Activated CD4-positive, alpha-beta T cell treated with anti-CD3 and anti-CD28 coated beads for 36 hours (primary cell): ENCODE results near the gene KHDRBS1. TPM values are rescaled to one million over a fixed set of nuclear protein-coding genes. Genes with fewer than 3 reads are reported as not detected.
"Not testable (repeated sequence)": the region's sequence is repeated elsewhere in the genome, so short reads cannot be mapped to it uniquely, and the experiment has no call there.

Experiments used
- ATAC-seq: fragments of 200-7000 bp; cut with Tn5 transposase; one replicate; pipeline ENCODE4 v1.10.0; 2021; ENCODE audit warnings: mild to moderate bottlenecking, moderate library complexity
- CTCF ChIA-PET: fragments of 350-600 bp; sonication (Branson Sonifier 250); formaldehyde crosslinking; loops from one replicate; lab custom pipeline; 2021; ENCODE audit warnings: antibody characterized with exemption; lab: Charles Lee
- POLR2A ChIA-PET: fragments of 350-600 bp; sonication (Branson Sonifier 250); formaldehyde crosslinking; loops from one replicate; lab custom pipeline; 2021; ENCODE audit warnings: antibody characterized with exemption, inconsistent platforms; lab: Charles Lee
- DNase-seq: peaks from one replicate; pipeline ENCODE4 v3.0.0-alpha.2; 2020
- H3K27ac Mint-ChIP-seq: one replicate; pipeline ENCODE4 v1.8.0; 2021; ENCODE audit warnings: mixed read lengths
- H3K27me3 Mint-ChIP-seq: one replicate; pipeline ENCODE4 v1.8.0; 2021; ENCODE audit warnings: mixed read lengths
- H3K36me3 Mint-ChIP-seq: one replicate; pipeline ENCODE4 v1.8.0; 2021; ENCODE audit warnings: low read depth, mixed read lengths
- H3K4me1 Mint-ChIP-seq: one replicate; pipeline ENCODE4 v1.8.0; 2021; ENCODE audit warnings: mixed read lengths
- H3K4me3 Mint-ChIP-seq: one replicate; pipeline ENCODE4 v1.8.0; 2021; ENCODE audit warnings: mild to moderate bottlenecking, moderate library complexity, mixed read lengths
- H3K9me3 Mint-ChIP-seq: one replicate; pipeline ENCODE4 v1.8.0; 2021; ENCODE audit warnings: low read depth, mixed read lengths
- intact Hi-C, 2 experiments: fragments of 100-400 bp; cut with DNase I in 1 of 2; cut with micrococcal nuclease in 1 of 2; formaldehyde crosslinking; loops; one replicate each; pipeline versions ENCODE4 v1.14.2 to v1.15.1; 2022 to 2024; cut with DNase I, micrococcal nuclease
- total RNA-seq, 2 experiments: library from RNA; stranded (reverse); gene quantifications; one replicate each; pipeline ENCODE4 v1.2.3, GENCODE V29; 2021

Gene KHDRBS1
- total RNA-seq, 2 experiments from 2014 or later, result 198 to 206 TPM

DNA sequence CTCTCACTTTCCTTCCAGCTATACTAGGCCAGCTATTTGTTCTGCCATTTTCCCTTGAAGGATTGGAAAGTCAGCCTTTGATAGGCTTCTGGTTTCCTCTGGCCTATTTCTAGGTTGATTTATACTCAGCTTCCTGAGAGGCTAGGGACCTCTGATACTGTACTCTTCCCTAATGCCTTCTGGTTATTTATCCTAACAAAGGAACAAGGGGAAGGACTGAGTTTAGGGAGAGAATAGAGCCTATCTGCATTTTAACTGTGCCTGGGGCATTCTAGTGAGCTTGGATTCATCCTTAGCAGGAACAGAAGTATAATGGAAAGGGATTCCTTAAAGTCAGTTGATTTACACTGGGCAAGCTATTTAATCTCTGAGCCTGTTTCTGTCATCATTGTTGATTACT lies 47.2 kb downstream of the KHDRBS1 start:
- no peak for DNase-seq
- no peaks in the 10 kb centered on the region for H3K9me3 Mint-ChIP-seq
- POLR2A ChIA-PET, result interaction anchor here (0.6 kb wide), 1 partner anchor 38 kb away, joined by 3 read pairs; no protein-coding TSS in a partner anchor
- H3K27me3 Mint-ChIP-seq, result no peaks in the 10 kb centered on the region
- H3K4me3 Mint-ChIP-seq, result no peak overlapping the region
- no peak for ATAC-seq
- H3K36me3 Mint-ChIP-seq, result peaks cover 23% of the 10 kb centered on the region
- no peak overlapping the region for H3K27ac Mint-ChIP-seq
- intact Hi-C loops, result no loop called here
- CTCF ChIA-PET, result interaction anchor here (1.0 to 1.2 kb wide), 3 partner anchors 29 to 272 kb away, joined by 3 to 4 read pairs (median 3); no protein-coding TSS in a partner anchor
- peaks cover 2% of the 10 kb centered on the region for H3K4me1 Mint-ChIP-seq

DNA sequence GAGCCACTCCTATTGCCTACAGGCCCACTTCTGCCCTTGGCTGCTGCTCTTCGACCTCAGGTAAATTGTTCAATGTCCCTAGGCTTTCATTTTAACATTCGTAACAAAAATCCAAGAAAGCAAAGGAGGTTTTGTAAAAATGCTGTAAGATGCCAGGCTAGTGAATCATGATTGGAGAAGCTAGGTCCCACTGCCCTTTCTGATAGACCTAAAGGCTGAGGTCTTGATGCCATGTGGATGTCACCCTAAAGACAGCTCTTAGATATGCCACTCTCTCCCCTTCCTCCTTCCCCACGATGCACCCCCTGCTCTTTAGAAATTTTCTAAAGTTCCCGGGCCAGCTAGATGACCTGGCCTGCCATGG lies 49.2 kb downstream of the KHDRBS1 start:
- peaks cover 20% of the 10 kb centered on the region for H3K36me3 Mint-ChIP-seq
- peak overlapping the region; percentile 52 for H3K27ac Mint-ChIP-seq
- CTCF ChIA-PET, result interaction anchor here (0.5 to 2.0 kb wide), 17 partner anchors 8 to 245 kb away, joined by 3 to 8 read pairs (median 4); no protein-coding TSS in a partner anchor
- DNase-seq, result no peak
- H3K4me1 Mint-ChIP-seq, result peaks cover 9% of the 10 kb centered on the region
- no peak overlapping the region for H3K4me3 Mint-ChIP-seq
- POLR2A ChIA-PET, result interaction anchor here (0.8 kb wide), 1 partner anchor 10 kb away, joined by 3 read pairs; the partner anchor contains the start of gene TMEM39B
- H3K9me3 Mint-ChIP-seq, result no peaks in the 10 kb centered on the region
- no peak for ATAC-seq
- H3K27me3 Mint-ChIP-seq, result no peaks in the 10 kb centered on the region
- intact Hi-C loops, result no loop called here

DNA sequence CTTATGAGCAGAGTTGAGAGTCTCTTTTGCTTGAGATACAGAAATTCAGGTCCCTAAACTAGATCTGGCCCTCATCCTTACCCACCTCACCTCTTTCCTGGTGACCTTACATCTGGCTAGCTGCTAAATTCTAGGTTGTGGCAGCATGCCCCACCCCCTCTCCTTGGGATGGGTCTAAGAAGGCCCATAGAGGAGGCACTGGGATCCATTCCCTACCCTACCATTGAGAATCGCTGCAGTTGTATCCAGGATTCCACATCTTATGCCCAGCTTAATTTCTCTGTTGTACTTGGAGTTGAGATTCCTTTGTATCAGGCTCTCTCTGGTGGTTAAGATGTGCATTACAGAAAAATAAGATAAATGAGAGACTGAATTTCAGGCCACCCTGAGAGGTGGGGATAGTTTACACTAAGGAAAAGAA lies 49.6 kb downstream of the KHDRBS1 start:
- ATAC-seq (peak; percentile 42), DNase-seq (no peak)
- H3K27ac Mint-ChIP-seq, result peak overlapping the region; percentile 42
- peaks cover 18% of the 10 kb centered on the region for H3K36me3 Mint-ChIP-seq
- H3K27me3 Mint-ChIP-seq, result no peaks in the 10 kb centered on the region
- no peaks in the 10 kb centered on the region for H3K9me3 Mint-ChIP-seq
- peaks cover 9% of the 10 kb centered on the region for H3K4me1 Mint-ChIP-seq
- ChIA-PET POLR2A (interaction anchor here (0.8 kb wide), 1 partner anchor 9 kb away, joined by 3 read pairs; the partner anchor contains the start of gene TMEM39B), CTCF (interaction anchor here (0.5 to 2.0 kb wide), 17 partner anchors 8 to 245 kb away, joined by 3 to 8 read pairs (median 4); no protein-coding TSS in a partner anchor)
- H3K4me3 Mint-ChIP-seq, result no peak overlapping the region
- intact Hi-C loops, result no loop called here

DNA sequence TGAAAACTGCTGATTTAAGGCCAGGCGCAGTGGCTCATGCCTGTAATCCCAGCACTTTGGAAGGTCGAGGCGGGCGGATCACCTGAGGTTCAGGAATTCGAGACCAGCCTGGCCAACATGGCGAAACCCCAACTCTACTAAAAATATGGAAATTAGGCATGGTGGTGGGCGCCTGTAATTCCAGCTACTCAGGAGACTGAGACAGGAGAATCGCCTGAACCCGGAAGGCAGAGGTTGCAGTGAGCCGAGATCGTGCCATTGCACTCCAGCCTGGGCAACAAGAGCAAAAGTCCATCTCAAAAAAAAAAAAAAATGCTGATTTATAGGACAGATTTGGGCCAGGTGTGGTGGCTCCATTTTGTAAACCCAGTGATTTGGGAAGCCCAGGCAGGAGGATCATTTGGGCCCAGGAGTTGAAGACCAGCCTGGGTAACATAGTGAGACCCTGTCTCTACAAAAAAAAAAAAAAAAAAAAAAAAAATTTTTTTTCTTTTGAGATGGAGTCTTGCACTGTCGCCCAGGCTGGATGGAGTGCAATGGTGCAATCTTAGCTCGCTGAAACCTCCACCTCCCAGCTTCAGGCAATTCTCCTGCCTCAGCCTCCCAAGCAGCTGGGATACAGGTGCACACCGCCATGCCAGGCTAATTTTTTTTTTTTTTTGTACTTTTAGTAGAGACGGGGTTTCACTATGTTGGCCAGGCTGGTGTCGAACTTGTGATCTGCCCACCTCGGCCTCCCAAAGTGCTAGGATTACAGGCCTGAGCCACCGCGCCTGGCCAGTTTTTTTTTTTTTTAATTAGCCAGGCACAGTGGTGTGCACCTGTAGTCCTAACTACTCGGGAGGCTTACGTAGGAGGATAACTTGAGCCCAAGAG lies 52.2 kb downstream of the KHDRBS1 start:
- H3K4me1 Mint-ChIP-seq, H3K9me3 Mint-ChIP-seq, H3K27me3 Mint-ChIP-seq, H3K4me3 Mint-ChIP-seq, intact Hi-C loops, H3K27ac Mint-ChIP-seq, ATAC-seq, DNase-seq: not testable (repeated sequence)
- POLR2A ChIA-PET, result interaction anchor here (0.7 to 0.8 kb wide), 3 partner anchors 190 to 646 kb away, joined by 3 to 4 read pairs (median 3); no protein-coding TSS in a partner anchor
- H3K36me3 Mint-ChIP-seq, result peaks cover 12% of the 10 kb centered on the region
- CTCF ChIA-PET, result interaction anchor here (0.6 to 1.5 kb wide), 4 partner anchors 8 to 50 kb away, joined by 3 to 4 read pairs (median 4); no protein-coding TSS in a partner anchor

DNA sequence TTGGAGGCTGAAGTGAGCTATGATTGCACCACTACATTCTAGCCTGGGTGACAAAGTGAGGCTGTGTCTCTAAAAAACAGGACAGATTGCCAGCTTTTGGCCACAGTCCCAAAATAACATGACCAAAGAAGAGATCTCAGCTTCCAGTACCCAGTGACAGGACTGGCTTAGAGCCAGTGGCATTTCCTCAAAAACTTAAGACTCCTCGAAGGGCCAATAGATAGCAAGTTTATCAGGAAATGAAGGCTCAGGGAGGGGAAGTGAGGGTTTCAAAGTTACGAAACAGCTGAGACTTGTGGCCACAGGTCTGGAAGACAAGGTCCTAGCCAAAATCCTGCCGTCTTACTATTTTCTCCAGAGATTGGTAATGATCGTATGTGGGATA lies 52.8 kb downstream of the KHDRBS1 start:
- intact Hi-C loops, result no loop called here
- DNase-seq (no peak), ATAC-seq (peak; percentile 30)
- H3K4me3 Mint-ChIP-seq, result no peak overlapping the region
- H3K4me1 Mint-ChIP-seq, result peaks cover 9% of the 10 kb centered on the region
- no peaks in the 10 kb centered on the region for H3K9me3 Mint-ChIP-seq
- no peak overlapping the region for H3K27ac Mint-ChIP-seq
- no peaks in the 10 kb centered on the region for H3K27me3 Mint-ChIP-seq
- ChIA-PET POLR2A (interaction anchor here (0.7 kb wide), 1 partner anchor 252 kb away, joined by 3 read pairs; no protein-coding TSS in a partner anchor), CTCF (interaction anchor here (0.7 to 1.5 kb wide), 3 partner anchors 27 to 51 kb away, joined by 3 to 4 read pairs (median 3); no protein-coding TSS in a partner anchor)
- peaks cover 12% of the 10 kb centered on the region for H3K36me3 Mint-ChIP-seq

DNA sequence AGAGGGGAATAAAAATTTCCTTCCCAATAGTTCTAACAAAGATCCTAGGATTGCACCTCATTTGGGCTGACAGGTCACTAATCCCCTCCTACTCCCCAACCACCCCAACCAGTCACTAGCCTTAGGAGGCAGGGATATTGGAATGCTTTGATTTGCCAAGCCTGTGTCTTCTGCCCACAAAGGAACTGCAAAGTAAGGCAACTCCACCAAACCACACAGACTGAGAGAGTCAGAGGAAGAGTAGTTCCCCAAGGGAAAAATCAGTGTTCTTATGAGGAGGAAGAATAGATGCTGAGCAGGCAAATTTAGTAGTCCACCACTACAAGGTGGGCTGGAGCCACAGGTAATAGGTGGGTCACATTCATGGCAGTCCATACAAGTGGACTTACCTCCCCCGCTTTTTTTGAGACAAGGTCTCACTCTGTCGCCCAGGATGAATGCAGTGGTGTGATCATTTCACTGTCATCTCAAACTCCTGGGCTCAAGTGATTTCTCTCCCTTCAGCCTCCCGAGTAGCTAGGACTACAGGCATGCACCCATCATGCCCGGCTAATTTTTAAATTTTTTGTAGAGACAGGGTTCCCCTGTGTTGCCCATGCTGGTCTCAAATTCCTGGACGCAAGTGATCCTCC lies 55.4 kb downstream of the KHDRBS1 start:
- intact Hi-C loops, result no loop called here
- Mint-ChIP-seq H3K4me1 (peaks cover 26% of the 10 kb centered on the region), H3K27ac (no peak overlapping the region), H3K9me3 (no peaks in the 10 kb centered on the region), H3K27me3 (no peaks in the 10 kb centered on the region), H3K36me3 (peaks cover 3% of the 10 kb centered on the region), H3K4me3 (no peak overlapping the region)
- ChIA-PET CTCF (no interaction called here), POLR2A (no interaction called here)
- DNase-seq (no peak), ATAC-seq (no peak)

DNA sequence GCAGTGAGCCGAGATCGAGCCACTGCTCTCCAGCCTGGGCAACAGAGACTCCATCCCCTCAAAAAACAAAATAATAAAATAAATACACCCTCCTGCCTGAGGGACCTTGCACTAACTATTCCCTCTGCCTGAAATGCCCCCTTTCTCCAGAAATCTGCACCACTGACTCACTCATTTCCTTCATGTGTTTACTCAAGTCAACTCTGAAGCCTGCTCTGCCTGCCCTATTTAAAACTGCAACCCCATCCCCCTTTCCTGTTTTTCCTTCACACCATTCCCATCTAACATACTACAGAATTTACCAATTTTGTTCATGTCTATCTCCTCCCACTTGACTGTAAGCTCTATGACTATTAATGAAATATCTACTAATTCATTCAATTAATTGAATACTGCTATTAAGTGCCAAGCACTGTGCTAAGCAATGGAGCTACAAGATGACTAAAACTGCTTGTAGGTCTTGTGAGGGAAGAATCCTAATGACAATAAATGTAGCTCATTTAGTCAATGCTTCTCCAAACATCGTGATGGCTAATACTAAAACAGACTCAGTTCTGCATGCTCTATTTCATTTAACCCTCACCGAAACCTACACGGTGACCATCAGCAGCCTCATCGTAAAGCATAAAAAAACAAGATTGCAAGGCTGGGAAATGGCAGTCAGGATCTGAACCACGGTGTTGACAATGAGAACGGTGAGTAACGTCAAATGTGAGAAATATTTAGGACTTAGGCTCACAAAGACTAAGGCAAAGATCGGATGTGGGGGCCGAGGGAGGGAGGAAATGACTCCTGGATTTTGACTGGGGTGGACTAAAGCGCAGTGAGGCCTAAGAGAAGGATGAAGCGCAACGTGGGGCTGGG lies 58.3 kb downstream of the KHDRBS1 start:
- no peaks in the 10 kb centered on the region for H3K27me3 Mint-ChIP-seq

DNA sequence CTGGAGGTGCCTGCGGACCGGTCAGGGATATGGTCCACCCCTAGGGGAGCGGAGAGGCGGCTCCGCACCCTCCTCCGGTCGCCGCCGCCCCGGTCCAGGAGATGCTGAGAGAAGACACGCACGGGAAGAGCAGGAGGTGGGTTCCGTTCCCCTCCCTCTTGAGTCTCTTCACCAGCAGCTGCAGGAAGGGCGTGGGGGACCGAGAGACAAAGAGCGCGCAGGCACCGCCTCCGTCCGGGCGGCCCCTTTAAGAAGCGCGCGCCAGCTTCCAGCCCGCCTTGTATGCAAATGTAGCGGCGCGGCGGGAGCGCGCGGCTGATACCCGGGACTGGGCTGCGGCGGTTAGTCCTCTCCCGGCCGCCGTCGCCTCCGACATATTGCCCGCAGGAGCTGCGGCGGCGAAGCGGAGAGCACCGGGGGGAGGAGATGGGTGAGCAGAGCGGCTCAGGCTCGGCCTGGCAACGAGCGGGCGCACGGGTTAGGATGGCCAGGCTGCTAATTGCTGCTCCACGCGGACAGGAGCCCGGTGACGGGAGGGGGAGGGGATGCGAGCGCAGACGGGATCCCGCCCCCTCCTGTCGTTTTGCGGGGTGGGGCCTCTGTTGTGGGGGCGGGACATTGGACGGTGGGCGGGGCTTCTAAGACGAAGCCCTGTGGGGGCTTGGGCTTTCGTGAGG lies 59.1 kb downstream of the KHDRBS1 start, which contains the start of gene TMEM39B:
TMEM39B (plus strand) TSS at position 318 of the 677 bp plus-strand sequence; CDS start at position 427, 109 bp downstream.
- ChIA-PET POLR2A (interaction anchor here (0.6 to 2.4 kb wide), 15 partner anchors 10 to 313 kb away, joined by 3 to 19 read pairs (median 4); partner anchors contain the start of genes CCDC28B, KPNA6, MARCKSL1 and TXLNA), CTCF (interaction anchor here (0.6 to 3.5 kb wide), 15 partner anchors 9 to 329 kb away, joined by 3 to 15 read pairs (median 4); partner anchors contain the start of gene KPNA6)
- no peaks in the 10 kb centered on the region for H3K27me3 Mint-ChIP-seq
- H3K4me1 Mint-ChIP-seq, result peaks cover 37% of the 10 kb centered on the region
- H3K36me3 Mint-ChIP-seq, result peaks cover 13% of the 10 kb centered on the region
- intact Hi-C loops, result loop anchor here (1.0 to 5.0 kb wide), 21 partner anchors 35 to 1354 kb away; partner anchors contain the start of genes BSDC1 (in 2 of the 2), KHDRBS1 (in 2 of the 2), CCDC28B (in 1 of the 2) and EIF3I (in 1 of the 2)
- H3K27ac Mint-ChIP-seq, result peak within 1 kb of the TSS; percentile 98
- peak within 1 kb of the TSS; percentile 90 for H3K4me3 Mint-ChIP-seq
- DNase-seq (peak; percentile 97), ATAC-seq (peak; percentile 83)
- no peaks in the 10 kb centered on the region for H3K9me3 Mint-ChIP-seq

More for the DNA sequence above, 58.3 kb downstream of the KHDRBS1 start:
- DNase-seq (no peak), ATAC-seq (peak; percentile 42)
- Mint-ChIP-seq H3K36me3 (peaks cover 6% of the 10 kb centered on the region), H3K4me3 (peak overlapping the region; percentile 90), H3K4me1 (peaks cover 35% of the 10 kb centered on the region), H3K9me3 (no peaks in the 10 kb centered on the region), H3K27ac (peak overlapping the region; percentile 98)
- ChIA-PET POLR2A (interaction anchor here (0.6 to 2.4 kb wide), 8 partner anchors 9 to 454 kb away, joined by 3 to 19 read pairs (median 5); partner anchors contain the start of genes CCDC28B, KPNA6, MARCKSL1 and TXLNA), CTCF (interaction anchor here (0.6 to 3.5 kb wide), 11 partner anchors 10 to 90 kb away, joined by 3 to 15 read pairs (median 4); partner anchors contain the start of gene KPNA6)
- intact Hi-C loops, result loop anchor here (1.0 to 5.0 kb wide), 14 partner anchors 35 to 1353 kb away; partner anchors contain the start of genes BSDC1 (in 1 of the 2), CCDC28B (in 1 of the 2), EIF3I (in 1 of the 2) and KHDRBS1 (in 1 of the 2)
